Activated T-cell treated with anti-CD3 and anti-CD28 coated beads, Interleukin-2, amount 50 U/mL, for 72 hours (primary cell): Measurements from ENCODE around the gene EIF6. TPM values are rescaled to one million over a fixed set of nuclear protein-coding genes. Genes with fewer than 3 reads are reported as not detected.

Source experiments
- ATAC-seq, 2 donors: fragments of 150-1000 bp; cut with Tn5 transposase; replicated peaks in 1 of 2; 2 replicates each; pipeline ENCODE4 v1.10.0; 2021; ENCODE audit warnings: moderate library complexity in 2 of 2, mild to moderate bottlenecking in 1 of 2
- DNase-seq, 2 donors: peaks; one replicate each; pipeline ENCODE4 v3.0.0; 2021 to 2022; ENCODE audit warnings: mixed read lengths in 1 of 2
- H3K27ac Mint-ChIP-seq: one replicate; pipeline ENCODE4 v1.8.0; 2022; ENCODE audit warnings: mild to moderate bottlenecking, moderate library complexity, mixed read lengths
- H3K27me3 Mint-ChIP-seq: one replicate; pipeline ENCODE4 v1.8.0; 2022; ENCODE audit warnings: low read depth, mixed read lengths
- H3K36me3 Mint-ChIP-seq, 2 donors: one replicate each; pipeline ENCODE4 v1.8.0; 2022; ENCODE audit warnings: mixed read lengths in 2 of 2, mild to moderate bottlenecking in 1 of 2; ENCODE audit not compliant: insufficient read depth in 2 of 2
- H3K4me1 Mint-ChIP-seq: one replicate; pipeline ENCODE4 v1.8.0; 2022; ENCODE audit warnings: low read depth, mixed read lengths
- H3K4me3 Mint-ChIP-seq, 2 donors: one replicate each; pipeline ENCODE4 v1.8.0; 2022; ENCODE audit warnings: mild to moderate bottlenecking in 2 of 2, mixed read lengths in 2 of 2, moderate library complexity in 2 of 2
- H3K9me3 Mint-ChIP-seq, 2 donors: one replicate each; pipeline ENCODE4 v1.8.0; 2022; ENCODE audit warnings: mixed read lengths in 2 of 2
- total RNA-seq, 2 donors: library from RNA; stranded (reverse); gene quantifications; one replicate each; pipeline ENCODE4 v1.2.3, GENCODE V29; 2022

The EIF6 gene
- total RNA-seq, 2 donors from 2014 or later: 127 to 129 TPM

DNA sequence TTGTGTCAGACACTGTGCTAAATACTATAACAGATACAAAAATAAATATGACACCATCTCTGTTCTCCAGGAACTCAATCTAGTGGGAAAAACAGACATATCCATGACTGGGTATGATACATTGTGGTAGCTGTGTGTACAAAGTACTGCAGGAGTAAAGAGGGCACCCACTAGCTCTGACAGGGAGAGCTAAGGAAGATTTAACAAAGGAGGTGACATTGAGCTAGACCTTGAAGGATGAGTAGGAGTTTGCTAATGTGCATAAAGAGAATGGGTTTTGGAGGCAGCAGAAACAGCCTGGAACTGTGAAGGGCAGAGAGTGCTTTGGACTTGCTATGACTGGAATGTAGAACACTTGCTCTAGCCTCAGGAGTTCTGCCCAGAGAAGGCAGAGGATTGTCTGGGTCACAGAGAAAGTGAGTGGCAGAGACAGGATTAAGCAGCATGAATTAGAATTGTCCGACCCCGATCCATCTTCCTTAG, 43.7 kb downstream of the EIF6 start:
- H3K4me1 Mint-ChIP-seq: no peaks in the 10 kb centered on the region
- no peaks in the 10 kb centered on the region for H3K9me3 Mint-ChIP-seq
- H3K27ac Mint-ChIP-seq: no peak overlapping the region
- ATAC-seq (no peak), DNase-seq (no peak)
- no peaks in the 10 kb centered on the region for H3K27me3 Mint-ChIP-seq
- peaks cover 0 to 2% of the 10 kb centered on the region in 2 donors for H3K36me3 Mint-ChIP-seq
- no peak overlapping the region for H3K4me3 Mint-ChIP-seq

DNA sequence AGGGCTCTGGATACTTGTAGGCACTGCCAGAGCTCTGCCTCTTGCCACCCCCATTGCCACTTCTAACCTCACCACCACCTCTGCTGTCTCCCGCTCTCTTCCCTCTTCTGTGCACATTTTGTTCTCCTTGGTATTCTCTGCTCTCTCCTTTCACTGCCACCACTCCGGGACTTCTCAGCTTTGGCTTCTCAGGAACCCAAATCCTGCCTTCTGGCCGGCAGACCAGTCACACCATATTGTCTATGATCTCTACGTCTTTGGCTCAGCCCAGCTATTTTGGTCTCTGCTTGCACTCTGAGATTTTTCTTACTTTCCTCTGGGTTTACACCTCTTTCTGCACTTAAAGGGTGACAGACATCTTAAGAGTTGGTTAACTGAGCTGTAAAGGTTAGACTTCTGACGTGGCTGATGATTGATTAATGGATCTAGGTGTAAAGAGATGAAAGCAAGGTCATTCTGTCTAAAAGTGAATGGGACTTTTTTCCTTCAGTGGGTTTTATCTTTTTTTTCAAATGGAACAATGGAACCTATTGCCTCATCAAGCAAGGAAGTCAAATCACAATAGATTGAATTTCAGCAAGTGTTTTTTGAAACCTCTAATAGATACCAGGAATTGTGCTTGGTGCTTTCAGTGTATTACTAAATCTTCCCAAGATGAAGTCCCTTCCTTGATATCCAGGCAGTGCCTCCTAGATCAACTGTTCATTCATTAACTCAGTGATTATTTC, 44.3 kb downstream of the EIF6 start:
- H3K4me3 Mint-ChIP-seq: no peak overlapping the region
- no peak overlapping the region for H3K27ac Mint-ChIP-seq
- DNase-seq: no peak
- no peaks in the 10 kb centered on the region for H3K4me1 Mint-ChIP-seq
- no peaks in the 10 kb centered on the region for H3K27me3 Mint-ChIP-seq
- no peaks in the 10 kb centered on the region for H3K9me3 Mint-ChIP-seq
- no peak for ATAC-seq
- peaks cover 0 to 2% of the 10 kb centered on the region in 2 donors for H3K36me3 Mint-ChIP-seq

DNA sequence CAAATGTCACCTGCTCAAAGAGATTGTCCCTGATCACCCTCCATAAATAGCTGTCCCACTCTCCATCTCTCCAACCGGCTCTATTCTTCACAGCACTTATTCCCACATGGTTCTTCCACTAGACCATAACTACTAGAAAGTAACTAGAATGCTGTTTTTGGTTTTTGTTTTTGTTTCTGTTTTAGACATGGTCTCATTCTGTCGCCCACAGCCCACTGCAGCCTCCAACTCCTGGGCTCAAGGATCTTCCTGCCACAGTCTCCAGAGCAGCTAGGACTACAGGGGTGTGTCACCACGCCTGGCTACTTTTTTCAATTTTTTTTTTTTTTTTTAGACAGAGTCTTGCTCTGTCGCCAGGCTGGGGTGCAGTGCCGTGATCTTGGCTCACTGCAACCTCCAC, 45.8 kb downstream of the EIF6 start:
- no peak for DNase-seq
- H3K9me3 Mint-ChIP-seq: no peaks in the 10 kb centered on the region
- H3K27ac Mint-ChIP-seq: no peak overlapping the region
- no peak overlapping the region for H3K4me3 Mint-ChIP-seq
- ATAC-seq: no peak
- no peaks in the 10 kb centered on the region for H3K27me3 Mint-ChIP-seq
- peaks cover 0 to 2% of the 10 kb centered on the region in 2 donors for H3K36me3 Mint-ChIP-seq
- no peaks in the 10 kb centered on the region for H3K4me1 Mint-ChIP-seq

DNA sequence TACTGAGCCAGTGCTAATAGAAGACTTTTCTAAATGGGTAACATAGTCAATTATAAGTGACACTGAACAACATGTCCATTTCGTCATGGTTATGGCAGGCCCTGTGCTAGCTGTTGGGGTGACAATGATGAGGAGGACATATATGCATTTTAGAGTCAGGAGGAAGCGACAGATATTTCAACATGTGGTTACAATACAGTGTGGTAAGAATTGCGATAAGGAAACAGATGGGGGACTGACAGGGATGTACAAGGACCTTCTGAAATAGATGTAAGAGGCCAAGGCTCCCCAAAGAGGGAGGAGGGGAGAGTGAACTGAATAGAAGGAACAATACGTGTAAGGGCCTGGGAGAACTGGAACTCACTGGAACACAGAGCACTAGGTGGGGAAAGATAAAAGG, 46.4 kb downstream of the EIF6 start:
- Mint-ChIP-seq H3K27ac (no peak overlapping the region), H3K27me3 (no peaks in the 10 kb centered on the region), H3K36me3 (peaks cover 0 to 2% of the 10 kb centered on the region in 2 donors), H3K4me1 (no peaks in the 10 kb centered on the region), H3K9me3 (no peaks in the 10 kb centered on the region), H3K4me3 (no peak overlapping the region)
- DNase-seq (no peak), ATAC-seq (no peak)

DNA sequence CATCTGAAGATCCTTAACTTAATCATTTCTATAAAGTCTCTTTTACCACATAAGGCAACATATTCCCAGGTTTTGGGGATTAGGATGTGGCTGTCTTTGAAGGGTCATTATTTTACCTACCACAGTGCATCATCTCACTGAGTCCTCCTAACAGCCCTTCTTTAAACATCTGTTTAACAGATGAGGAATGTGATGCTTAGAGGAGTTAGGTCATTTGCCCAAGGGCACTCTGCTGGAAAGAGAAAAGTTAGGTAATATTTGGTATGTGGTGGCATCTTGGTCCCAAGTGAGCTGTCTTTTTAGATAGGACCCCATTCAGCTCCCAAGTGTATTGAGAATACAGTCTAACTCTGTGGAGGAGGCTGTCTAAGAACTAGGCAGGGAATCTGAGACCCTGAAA, 47.1 kb downstream of the EIF6 start:
- Mint-ChIP-seq H3K36me3 (peaks cover 0 to 2% of the 10 kb centered on the region in 2 donors), H3K4me1 (no peaks in the 10 kb centered on the region), H3K9me3 (no peaks in the 10 kb centered on the region), H3K27me3 (no peaks in the 10 kb centered on the region), H3K27ac (no peak overlapping the region), H3K4me3 (no peak overlapping the region)
- DNase-seq (no peak), ATAC-seq (no peak)

DNA sequence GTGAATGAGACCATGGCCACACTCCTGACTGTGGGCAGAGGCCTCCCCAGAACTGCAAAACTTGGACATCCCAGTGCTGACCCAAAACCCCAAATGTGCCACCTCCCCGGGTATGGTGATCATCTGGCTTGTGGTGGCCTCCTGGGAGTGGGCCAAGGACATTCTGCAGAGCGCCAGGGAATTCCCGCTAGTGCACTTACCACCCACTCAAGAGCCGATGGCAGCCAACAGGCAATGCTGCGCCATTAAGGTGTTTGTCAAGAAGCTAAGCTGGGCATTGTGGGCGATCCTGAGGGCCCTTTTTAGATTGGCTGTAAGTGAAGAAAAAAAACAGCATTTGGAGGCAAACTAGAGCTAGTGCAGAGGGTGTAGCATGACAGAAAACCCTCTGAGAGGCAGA, 48.7 kb downstream of the EIF6 start:
- ATAC-seq (no peak), DNase-seq (no peak)
- H3K27me3 Mint-ChIP-seq: no peaks in the 10 kb centered on the region
- H3K36me3 Mint-ChIP-seq: peaks cover 0 to 2% of the 10 kb centered on the region in 2 donors
- no peak overlapping the region for H3K4me3 Mint-ChIP-seq
- no peaks in the 10 kb centered on the region for H3K9me3 Mint-ChIP-seq
- H3K4me1 Mint-ChIP-seq: no peaks in the 10 kb centered on the region
- no peak overlapping the region for H3K27ac Mint-ChIP-seq

- Mint-ChIP-seq H3K27me3 (peaks cover 19% of the 10 kb centered on the region), H3K9me3 (no peaks in the 10 kb centered on the region), H3K27ac (no peak overlapping the region), H3K36me3 (peaks cover 0 to 2% of the 10 kb centered on the region in 2 donors), H3K4me1 (no peaks in the 10 kb centered on the region), H3K4me3 (no peak overlapping the region)
- DNase-seq (no peak), ATAC-seq (no peak)
Observed at GRCh38 chr20:35232575-35232974, 52.0 kb downstream of the EIF6 start.

Other genes with a start within 250 kb of the EIF6 start
- 10 to 100 TPM; 72.8 to 78.6 TPM for gene TRPC4AP, start 192.0 kb downstream of the EIF6 start, total RNA-seq
- gene EDEM2, start 137.4 kb downstream of the EIF6 start, total RNA-seq: 10 to 100 TPM; 33.5 to 35.8 TPM
- 1 to 10 TPM; 1.1 to 1.7 TPM for gene PROCR, start 112.7 kb downstream of the EIF6 start, total RNA-seq
- not detected for gene MMP24, start 58.1 kb downstream of the EIF6 start, total RNA-seq
- 10 to 100 TPM; 41.6 to 44.2 TPM for gene MMP24OS, start 6.7 kb downstream of the EIF6 start, total RNA-seq
- gene FAM83C, start 7.7 kb upstream of the EIF6 start, total RNA-seq: not detected
- 10 to 100 TPM; 76.2 to 84.1 TPM for gene UQCC1, start 127.2 kb upstream of the EIF6 start, total RNA-seq
- not detected for gene GDF5, start 153.5 kb upstream of the EIF6 start, total RNA-seq
- gene CEP250, start 170.8 kb upstream of the EIF6 start, total RNA-seq: 10 to 100 TPM; 45.1 to 55.0 TPM
- gene C20orf173, start 244.9 kb upstream of the EIF6 start, total RNA-seq: not detected